Stimulated activated CD4-positive, alpha-beta T cell treated with anti-CD3 and anti-CD28 coated beads, Interleukin-15, amount 100 ng/mL, for 1 hour (primary cell): ENCODE results near the gene FTSJ3.
"Not testable (repeated sequence)": the region's sequence is repeated elsewhere in the genome, so short reads cannot be mapped to it uniquely, and the experiment has no call there.

Source experiments
- DNase-seq, 2 donors: peaks; one replicate each; pipeline ENCODE4 v3.0.0-alpha.2; 2020; ENCODE audit warnings: low read depth in 1 of 2, low spot score in 1 of 2

The FTSJ3 gene

DNA sequence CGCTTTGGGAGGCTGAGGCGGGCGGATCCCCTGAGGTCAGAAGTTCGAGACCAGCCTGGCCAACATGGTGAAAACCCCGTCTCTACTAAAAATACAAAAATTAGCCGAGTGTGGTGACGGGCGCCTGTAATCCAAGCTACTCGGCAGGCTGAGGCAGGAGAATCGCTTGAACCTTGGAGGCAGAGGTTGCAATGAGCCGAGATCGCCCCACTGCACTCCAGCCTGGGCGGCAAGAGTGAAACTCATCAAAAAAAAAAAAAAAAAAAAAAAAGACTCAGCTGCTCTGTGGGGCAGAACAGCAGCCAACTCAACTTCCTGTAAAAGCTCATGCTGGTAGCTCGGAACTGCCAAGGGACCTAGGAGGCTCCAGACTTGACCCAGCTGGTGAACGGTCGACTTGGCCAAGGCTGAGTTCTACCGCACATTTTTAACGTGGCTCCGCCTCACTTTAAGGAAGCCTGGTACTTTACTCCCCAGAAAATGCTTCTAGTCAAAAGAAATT is 16.0 kb upstream of the FTSJ3 start:
- not testable (repeated sequence) for DNase-seq

DNA sequence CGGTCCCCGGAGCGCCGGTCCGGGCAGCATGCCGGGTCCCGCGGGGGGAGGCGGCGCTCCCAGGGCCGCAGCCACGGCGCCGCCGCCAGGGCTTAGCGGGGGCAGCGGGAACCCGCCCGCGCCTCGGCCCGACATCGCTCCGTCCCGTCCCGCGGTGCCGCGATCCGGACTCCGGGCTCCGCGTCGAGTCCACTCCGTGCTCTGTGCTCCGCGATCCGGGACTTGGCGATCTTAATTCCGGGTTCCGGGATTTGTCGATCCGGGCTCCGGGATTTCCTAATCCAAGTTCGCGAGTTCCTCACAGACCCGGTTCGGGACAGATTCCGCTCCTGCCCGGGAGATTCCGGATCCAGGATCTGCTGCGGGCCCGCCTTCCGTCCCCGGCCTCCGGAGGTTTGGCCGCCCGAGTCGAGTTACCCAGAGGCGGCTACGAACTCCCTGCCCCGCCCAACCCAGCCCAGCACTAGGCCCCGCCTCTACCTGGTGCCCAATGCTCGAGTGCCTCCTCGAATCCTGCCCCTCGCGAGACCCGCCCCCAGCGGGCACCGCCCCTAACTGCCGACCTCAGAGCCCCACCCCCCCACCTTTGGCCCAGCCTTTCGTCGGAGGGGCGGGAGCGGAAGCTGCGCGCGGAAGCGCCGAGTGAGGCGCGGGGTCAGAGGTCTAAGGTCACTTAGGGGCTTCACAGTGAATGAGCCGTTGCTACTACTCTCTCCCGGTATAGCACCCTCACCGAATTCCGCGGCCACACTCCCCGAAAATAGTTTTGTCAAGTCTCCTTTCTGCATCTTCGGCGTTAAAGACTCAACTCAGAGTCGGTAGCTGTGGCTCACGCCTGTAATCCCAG is 15.3 kb upstream of the FTSJ3 start, which contains the start of gene SMARCD2:
Gene SMARCD2 (minus strand): TSS at position 146 of the 847 bp plus-strand sequence. CDS start 11 bp downstream, at position 135.
- peak; percentile 98 to 99 for DNase-seq

DNA sequence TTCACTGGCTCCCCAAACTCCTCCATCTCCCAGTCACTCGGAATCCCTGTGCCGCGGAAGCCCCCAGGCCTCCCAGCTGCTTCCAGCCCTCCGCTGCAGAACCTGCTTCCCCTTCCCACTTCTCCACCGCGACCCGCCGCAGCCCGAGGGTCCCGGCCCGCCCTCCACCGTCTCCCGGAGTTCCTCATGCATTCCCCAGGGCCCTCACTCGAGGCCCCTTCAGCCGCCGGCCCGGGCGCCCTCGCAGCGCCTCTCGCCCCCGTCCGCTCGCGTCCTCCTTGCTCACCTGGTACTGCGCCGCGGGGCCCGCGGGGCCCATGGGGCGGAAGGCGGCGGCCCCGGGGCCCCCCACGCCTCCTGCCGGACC is 14.7 kb upstream of the FTSJ3 start:
- peak in 1 of 2 donors; percentile 16 for DNase-seq

DNA sequence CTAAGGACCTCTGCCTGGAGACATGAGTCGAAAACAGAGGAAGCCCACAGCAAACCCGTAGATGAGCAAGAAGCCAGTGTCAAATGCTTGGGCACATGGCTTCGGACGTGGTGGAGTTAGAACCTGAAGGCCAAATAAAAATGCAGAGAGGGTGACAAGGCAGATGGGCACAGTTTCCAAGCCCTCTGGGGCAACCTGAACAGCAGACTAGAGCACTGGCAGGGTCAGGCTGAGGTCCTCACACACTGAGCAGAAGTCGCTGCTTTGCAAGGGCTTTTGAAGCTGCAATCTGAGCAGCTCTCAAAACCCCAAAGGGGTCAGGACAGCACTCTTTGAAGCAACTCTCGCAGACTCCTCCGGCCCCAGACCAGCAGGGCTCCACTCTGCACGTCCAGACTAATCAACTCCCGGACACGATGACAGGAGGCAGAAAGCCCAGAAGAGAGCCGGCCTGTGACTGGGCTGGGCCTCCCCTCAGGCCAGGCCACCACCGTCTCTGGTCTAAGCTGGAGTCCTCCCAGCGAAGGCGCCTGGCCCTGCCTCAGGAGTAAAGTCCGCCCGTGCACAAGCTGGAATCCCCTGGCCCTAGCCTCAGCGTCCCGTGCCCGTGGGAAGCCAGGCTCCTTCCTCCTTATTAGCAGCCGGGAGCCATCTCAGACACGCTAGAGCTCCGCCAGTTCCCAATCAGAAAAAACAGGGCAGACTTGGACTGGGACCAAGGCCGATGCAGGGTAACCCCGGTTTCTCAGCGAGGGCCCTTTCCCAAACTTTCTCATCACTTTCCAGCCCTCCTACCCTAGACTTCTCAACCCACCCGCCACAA is 14.1 kb upstream of the FTSJ3 start:
- no peak for DNase-seq

DNA sequence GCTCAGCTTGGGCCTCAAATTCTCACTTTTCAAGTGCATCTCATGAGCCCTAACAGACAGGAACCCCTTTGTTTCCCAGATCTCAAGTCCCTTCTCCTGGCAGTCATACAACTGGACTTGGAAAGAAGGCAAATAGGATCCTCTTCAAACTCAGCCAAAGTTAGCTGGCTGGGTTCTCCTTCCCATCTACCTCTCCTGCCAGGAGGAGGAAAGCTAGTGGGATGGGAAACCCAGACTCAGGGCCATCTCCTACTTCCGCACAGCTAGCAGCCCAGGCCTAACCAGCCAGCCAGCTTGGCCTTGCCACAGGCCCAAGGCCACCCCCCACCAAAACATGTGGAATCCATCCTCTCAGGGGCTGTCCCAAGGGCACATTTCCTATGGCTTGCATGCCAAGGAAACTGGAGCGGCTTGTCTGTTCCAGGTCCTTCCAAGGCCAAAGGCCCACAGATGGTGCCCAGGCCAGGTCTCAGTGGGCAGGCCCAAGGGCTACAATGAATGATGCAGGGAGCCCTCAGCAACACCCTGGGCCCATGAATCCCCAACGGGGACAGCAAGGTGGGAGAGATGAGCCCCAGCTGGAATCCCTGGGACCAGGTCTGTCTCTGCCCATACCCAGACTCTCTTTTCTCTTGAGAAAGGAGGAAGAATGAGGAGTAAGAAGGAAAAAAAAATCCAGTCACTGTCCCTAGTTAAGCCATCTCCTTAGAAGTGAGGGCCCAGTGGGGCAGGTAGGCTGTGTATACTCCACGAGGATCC is 13.3 kb upstream of the FTSJ3 start:
- no peak for DNase-seq

DNA sequence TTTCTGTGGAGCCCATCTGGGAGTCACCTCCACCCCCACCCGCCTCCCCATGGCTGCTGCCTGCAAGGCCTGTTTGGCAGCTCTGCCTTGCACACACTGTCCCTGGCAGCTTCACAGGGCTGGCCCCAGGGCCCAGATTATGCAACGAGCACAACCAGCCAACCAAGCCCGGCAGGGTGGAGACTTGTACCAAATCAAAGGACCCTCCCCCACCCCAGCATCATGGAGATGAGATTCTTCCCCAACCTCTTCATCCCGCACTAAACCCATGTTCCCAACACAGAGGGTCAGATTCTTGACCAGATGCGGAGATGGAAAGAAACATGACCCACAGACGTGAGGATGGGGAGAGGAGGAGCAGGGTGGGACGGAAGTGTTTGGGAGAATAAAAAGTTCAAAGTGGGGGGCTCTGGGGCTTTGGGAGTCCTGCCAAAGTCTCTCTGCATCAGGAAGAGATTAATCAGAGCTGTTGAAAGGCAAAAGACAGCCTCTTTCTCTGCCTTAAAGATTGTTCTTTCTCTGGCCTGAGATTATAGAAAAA is 11.2 kb upstream of the FTSJ3 start:
- DNase-seq, result no peak

DNA sequence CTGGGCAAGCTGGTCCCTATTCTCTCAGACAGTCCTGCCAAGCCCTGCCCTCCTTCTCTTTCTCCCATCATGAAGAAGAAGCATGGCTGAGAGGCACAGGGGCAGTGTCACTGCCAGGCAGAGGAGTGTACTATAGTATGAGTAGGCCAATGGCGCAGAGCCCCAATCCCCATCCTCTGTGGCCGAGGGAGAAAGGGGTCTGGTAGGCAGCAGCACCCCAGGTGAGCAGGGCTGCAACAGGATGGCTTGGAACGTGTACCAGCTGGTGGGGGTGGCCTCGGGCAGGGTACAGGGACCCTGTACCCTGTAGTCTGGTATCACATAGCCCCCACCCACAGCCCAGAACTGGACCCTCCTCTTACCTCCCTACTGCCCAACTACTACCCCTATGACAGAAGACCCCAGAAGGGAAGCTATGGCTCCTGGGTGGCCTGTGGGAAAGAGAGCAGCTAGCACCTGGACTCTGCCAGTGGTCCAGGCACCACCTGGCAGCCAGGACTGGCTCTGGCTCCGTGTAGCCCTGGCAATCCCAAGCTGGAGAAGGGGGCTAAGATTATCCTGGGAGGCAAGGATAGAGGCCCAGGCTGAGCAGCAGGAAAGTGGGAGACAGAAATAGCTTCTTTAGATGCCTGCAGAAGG is 10.6 kb upstream of the FTSJ3 start:
- DNase-seq, result no peak

DNA sequence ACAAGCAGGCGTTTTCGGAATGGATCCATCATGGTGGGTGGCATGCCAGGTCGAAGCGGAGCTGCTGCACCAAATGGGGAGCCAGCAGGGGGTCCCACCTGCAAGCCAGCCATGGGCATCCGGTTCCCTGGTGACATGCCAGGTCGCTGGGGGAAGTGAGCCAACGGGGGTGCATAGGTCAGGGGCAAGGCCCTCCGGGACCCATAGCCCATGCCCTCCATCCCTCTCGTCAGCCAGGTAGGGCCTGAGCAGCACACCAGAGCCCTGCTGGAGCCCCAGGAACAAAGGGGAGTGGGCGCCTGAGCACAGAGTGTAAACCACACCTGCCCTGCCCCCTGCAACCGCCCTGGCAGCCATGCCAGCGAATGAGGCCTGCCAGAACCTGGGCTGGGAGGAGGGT is 10.0 kb upstream of the FTSJ3 start:
- DNase-seq, result no peak

DNA sequence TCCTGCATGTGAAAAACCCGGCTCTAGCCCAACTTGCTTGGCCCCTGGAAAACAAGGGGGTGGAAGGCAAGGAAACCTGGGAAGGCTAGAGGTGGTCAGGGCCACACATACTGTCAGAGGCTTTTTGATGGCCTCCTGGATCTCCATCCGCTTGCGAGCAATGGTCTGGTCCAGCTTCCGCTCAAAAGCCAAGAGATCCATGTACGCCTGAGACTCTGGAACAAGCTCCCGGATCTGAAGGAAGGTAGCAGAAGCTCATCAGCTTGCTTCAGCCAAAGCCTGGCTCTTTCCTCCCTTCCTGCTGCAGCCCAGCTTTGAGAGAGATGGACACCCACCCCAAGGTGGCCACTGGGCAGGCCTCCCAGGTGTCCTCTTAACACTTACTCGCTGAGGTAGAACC is 9.3 kb upstream of the FTSJ3 start:
- no peak for DNase-seq

DNA sequence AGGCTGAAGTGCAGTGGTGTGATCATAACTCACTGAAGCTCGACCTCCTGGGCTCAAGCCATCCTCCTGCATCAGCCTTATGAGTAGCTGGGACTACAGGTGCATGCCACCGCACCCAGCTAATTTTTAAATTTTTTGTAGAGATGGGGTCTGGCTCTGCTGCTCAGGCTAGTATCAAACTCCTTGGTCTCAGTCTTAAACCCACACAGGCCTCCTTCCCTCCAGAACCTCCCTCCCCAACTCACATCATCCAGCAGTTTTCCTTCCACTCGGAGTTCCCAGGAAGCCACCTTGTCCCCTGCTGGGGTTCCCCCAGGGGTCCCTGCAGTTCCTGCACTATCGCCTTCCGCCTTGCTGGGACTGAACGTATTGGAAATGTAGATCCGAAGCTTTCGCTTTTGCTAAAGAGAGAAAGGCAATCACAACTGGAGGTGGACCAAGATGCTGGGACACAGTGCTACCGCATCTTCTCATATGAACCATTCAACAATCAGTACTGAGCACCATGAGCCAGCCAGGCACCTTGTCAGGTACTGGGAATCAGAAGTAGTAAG is 7.8 kb upstream of the FTSJ3 start:
- DNase-seq, result no peak

DNA sequence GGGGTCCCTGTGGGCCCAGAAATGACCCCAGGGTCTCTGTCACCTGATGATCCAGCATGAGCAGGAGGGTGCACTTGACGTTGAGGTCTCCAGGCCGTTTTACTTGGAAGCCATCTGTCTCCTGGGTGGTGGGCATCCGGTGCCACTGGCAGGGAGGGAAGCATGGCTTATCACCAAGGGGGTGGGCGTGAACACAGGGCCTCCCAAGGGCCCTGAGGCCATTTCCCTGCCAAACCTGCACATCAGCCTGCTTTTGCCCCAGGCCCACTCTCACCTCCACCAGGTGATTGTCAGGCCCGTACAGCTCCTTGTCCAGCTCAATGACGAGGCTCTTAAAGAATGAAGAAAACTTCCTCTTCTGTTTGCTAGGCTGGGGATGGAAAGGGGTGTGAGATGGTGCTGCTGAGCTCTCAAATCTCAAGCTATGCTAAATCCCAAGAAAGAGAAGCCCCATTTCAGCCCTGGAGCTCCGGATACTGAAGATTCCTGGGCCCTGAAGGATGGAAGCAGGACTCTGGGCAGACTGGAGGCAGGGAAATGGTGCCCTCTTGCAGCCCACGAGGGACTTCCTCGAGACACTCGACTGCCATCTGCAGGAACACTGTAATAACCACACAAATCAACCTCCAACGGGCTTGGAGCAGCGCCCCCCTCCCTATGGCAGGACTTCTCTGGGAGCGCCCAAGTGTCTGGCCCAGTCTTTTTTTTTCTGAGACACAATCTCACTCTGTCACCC is 7.1 kb upstream of the FTSJ3 start:
- no peak for DNase-seq

DNA sequence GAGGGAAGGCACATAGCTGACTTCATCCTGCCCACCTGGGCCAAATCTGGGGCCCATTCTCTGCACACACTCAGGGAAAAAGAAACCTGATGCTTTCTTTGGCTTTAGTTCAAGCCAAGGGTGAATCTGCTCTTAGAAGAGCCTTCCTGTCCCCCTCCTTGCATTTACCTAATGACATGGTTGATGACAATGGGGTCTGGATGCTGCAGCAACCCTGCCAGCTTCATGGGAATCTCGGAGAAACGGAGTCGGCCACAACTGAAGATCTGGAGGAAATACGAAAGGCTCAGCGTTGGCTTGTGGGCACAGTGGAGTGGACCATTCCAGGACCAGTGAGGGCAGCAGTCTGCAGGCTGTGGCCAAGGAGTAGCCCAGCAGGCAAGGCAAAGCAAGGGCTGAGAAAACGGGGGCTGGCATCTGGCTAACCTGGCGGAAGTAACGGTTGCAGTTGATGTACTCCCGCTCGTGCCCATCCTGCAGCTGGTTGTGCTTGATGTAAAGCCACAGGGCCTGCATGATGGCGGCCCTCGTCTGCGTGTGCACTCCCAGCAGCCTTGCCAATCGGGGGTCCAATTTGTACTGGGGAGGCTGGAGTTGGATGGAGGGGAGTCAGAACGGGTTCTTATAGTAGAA is 6.4 kb upstream of the FTSJ3 start:
- no peak for DNase-seq

DNA sequence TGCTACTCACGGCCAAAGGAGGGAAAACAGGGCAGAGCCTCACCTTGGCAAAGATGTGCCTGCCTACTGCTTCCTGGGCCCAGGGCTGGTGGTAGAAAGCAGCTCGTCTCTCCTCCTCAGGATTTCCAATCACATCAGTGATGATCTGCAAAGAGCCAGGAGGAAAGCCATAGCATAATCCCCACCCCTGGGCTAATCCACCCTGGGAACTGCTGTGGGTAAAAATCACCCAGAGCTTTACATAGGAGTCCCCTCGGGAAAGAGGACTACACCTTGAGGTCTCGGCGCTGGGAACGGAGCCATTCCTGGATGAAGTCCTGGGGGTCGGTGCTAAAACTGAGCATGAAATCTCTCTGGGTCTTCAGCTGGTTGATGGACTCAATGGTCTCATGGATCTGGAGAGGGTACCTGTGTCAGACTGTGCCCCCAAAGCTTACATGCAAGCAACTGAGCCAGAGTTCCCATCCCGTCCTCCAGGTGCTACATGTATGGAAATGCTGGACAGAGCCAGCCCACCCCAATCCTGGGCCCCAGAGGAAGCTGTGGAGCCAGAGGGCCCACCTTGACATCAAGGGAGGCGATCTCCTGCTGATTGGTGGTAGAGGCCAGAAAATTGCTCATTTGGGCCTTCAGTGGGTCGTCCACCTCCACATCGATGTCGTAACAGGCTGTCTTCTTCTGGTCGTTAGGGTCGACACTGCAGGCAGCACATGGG is 5.7 kb upstream of the FTSJ3 start:
- DNase-seq, result no peak

DNA sequence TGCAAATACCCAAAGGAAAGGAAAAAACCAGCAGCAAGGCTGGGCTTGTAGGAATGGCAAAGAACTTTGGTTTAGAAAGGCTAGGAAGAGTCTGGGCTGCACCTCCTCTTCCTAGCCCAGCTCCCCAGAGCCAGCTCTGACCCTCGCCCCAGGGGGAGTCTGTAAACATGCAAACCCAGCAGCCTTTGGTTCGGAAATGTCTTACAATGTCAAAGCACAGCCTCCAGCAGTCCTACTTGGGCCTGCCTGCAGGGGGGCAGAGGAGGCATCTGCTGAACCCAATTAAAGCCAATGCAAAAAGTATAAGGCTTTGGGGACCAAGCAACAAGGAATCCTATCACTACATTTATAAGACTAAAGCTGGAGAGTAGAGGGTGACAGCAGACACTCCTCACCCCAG is 5.0 kb upstream of the FTSJ3 start:
- DNase-seq, result no peak

DNA sequence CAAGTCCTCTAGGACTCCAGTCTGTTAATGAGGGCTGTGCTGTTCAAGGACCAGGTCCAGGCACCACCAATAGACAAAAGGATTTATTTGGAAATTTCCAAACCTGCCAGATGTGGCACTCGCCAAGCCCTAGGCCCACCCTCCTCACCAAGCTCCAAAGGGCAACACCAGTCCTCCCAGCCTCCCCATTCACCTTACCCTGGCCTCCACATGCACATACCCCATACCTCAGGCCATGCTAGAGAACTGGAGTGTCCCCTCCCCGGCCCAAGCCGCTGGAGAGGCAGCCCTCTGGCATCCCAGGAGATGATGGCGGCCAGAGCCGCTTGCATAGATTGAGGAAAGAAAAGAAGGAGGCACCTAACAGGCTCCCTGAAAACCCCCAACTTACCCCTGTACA is 4.6 kb upstream of the FTSJ3 start:
- DNase-seq, result no peak

DNA sequence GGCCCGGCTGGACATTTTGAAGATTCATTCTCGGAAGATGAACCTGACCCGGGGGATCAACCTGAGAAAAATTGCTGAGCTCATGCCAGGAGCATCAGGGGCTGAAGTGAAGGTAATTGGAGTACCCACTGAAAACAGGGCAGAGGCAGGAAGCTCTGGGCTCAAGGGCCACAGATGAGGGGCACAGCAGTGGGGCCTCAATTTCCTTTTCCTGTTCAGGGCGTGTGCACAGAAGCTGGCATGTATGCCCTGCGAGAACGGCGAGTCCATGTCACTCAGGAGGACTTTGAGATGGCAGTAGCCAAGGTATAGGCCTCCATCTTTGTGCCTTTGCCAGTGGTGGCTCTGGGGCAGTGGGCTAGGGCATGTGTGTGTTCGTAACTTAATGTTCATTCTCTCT is 4.0 kb upstream of the FTSJ3 start:
- DNase-seq, result no peak

DNA sequence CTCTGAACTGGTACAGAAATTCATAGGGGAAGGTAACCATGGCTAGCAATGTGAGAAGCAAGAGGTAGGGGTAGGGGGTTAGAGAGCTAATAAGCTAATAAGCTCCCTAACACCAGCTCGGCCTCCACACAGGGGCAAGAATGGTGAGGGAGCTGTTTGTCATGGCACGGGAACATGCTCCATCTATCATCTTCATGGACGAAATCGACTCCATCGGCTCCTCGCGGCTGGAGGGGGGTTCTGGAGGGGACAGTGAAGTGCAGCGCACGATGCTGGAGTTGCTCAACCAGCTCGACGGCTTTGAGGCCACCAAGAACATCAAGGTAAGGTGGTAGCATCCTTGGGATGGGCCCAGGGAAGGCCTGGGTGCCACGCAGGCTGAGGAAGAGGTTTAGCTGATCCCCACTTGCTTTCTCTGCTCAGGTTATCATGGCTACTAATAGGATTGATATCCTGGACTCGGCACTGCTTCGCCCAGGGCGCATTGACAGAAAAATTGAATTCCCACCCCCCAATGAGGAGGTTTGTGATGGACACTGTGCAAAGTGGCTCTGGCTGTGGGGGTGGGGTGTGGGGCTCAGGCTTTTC is 3.5 kb upstream of the FTSJ3 start:
- no peak for DNase-seq

DNA sequence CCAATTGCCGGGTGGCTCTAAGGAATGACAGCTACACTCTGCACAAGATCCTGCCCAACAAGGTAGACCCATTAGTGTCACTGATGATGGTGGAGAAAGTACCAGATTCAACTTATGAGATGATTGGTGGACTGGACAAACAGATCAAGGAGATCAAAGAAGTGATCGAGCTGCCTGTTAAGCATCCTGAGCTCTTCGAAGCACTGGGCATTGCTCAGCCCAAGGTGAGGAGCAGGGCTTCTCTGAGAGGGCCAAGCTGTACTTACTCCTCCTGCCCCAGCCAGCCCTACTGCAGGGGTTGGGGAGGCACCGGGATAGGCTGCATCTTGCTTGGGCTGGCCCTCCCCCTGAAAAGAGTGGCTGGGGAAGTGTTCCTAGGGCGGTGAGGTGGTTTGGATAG is 2.8 kb upstream of the FTSJ3 start:
- DNase-seq, result no peak
